ENCODE measurements around the gene TTC7B.

Gene TTC7B

GRCh38 chr14:90518941-90519256, 297.3 kb downstream of the TTC7B start:
- DNase-seq (ENCODE audit: low spot score): no peak
- CTCF ChIA-PET: interaction anchor here (0.7 to 0.8 kb wide), 2 partner anchors 53 to 94 kb away, joined by 4 read pairs; no protein-coding TSS in a partner anchor

GRCh38 chr14:90518069-90518940, 297.9 kb downstream of the TTC7B start:
- TF ChIP-seq CTCF (conservative IDR thresholded peaks at IDR 0.05; ENCODE audit: low read depth): no peak
- no peak overlapping the region for H3K27ac ChIP-seq
- POLR2A ChIA-PET (ENCODE audit: low non-redundant PET): no interaction called here
- CTCF ChIA-PET: no interaction called here
- no peak for DNase-seq (ENCODE audit: low spot score)

More at GRCh38 chr14:90518941-90519256, 297.3 kb downstream of the TTC7B start:
- H3K27ac ChIP-seq: no peak overlapping the region
- TF ChIP-seq CTCF (conservative IDR thresholded peaks at IDR 0.05; ENCODE audit: low read depth): no peak
- POLR2A ChIA-PET (ENCODE audit: low non-redundant PET): no interaction called here

- no peak for TF ChIP-seq CTCF (conservative IDR thresholded peaks at IDR 0.05; ENCODE audit: low read depth)
- CTCF ChIA-PET: interaction anchor here (0.6 kb wide), 1 partner anchor 61 kb away, joined by 3 read pairs; no protein-coding TSS in a partner anchor
- DNase-seq (ENCODE audit: low spot score): no peak
- H3K27ac ChIP-seq: no peak overlapping the region
- POLR2A ChIA-PET (ENCODE audit: low non-redundant PET): no interaction called here
These were observed 299.0 kb downstream of the TTC7B start for GRCh38 chr14:90517076-90517841.

GRCh38 chr14:90514566-90514965, 301.7 kb downstream of the TTC7B start:
- no peak for TF ChIP-seq CTCF (conservative IDR thresholded peaks at IDR 0.05; ENCODE audit: low read depth)
- ChIA-PET POLR2A (ENCODE audit: low non-redundant PET) (no interaction called here), CTCF (no interaction called here)
- H3K27ac ChIP-seq: no peak overlapping the region
- no peak for DNase-seq (ENCODE audit: low spot score)

GRCh38 chr14:90514015-90514398, 302.2 kb downstream of the TTC7B start:
- CTCF ChIA-PET: no interaction called here
- no peak overlapping the region for H3K27ac ChIP-seq
- POLR2A ChIA-PET (ENCODE audit: low non-redundant PET): no interaction called here
- TF ChIP-seq CTCF (conservative IDR thresholded peaks at IDR 0.05; ENCODE audit: low read depth): no peak
- no peak for DNase-seq (ENCODE audit: low spot score)

- DNase-seq (ENCODE audit: low spot score): peak; percentile 20
- no peak for TF ChIP-seq CTCF (conservative IDR thresholded peaks at IDR 0.05; ENCODE audit: low read depth)
- no peak overlapping the region for H3K27ac ChIP-seq
- ChIA-PET CTCF (interaction anchor here (0.6 to 1.0 kb wide), 2 partner anchors 114 to 1587 kb away, joined by 3 read pairs; no protein-coding TSS in a partner anchor), POLR2A (ENCODE audit: low non-redundant PET) (no interaction called here)
These were observed 302.8 kb downstream of the TTC7B start for GRCh38 chr14:90513161-90514014.

Data from RWPE1 (cell line).